GM12872 (cell line): ENCODE results near the gene NUTM1.

Experiments
- TF ChIP-seq, protein P1 (sequence below): IDR thresholded peaks from 3 replicates; pipeline ENCODE4 v1.5.1; 2011; ENCODE audit warnings: low read depth, mild to moderate bottlenecking, low read length, moderate library complexity; ENCODE audit not compliant: insufficient read depth

NUTM1 gene

DNA sequence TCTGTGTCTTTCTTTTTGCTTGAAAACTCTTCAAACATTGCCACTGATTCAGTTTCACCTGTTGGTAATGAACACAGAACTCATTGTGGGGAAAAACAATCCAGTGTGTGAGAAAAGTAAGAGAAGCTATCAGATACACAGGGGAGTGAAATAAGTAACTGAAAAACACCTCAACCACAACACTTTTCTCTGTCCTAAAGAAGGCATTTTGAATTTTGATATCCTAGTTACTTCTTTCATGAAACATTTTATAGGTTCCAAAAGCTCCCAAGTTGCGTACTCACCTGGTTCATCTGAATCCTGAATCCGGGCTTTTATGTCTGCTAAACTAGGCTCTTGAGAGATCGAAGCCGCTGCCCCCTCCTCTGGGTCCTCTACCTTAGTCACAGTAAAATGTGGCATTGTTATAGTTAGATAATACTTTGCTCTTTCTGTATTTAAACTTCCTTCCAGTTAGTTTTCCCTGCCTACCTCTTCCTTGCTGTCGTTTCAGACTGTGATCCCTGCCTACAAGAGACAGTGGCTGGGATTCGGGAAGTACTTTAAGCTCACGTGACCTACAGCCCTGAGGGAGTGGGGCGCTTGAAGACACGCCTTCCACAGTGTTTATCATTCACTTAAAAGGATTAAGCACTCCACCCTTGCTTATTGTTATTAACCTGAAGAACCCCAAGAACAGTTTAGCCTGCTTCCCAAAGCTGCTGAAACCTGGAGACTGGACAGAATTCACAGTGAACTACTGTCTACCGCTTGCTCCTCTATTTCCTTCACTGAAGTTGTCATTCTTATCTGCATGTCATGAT is 24.6 kb upstream of the NUTM1 start:
- TF ChIP-seq, protein P1, sequence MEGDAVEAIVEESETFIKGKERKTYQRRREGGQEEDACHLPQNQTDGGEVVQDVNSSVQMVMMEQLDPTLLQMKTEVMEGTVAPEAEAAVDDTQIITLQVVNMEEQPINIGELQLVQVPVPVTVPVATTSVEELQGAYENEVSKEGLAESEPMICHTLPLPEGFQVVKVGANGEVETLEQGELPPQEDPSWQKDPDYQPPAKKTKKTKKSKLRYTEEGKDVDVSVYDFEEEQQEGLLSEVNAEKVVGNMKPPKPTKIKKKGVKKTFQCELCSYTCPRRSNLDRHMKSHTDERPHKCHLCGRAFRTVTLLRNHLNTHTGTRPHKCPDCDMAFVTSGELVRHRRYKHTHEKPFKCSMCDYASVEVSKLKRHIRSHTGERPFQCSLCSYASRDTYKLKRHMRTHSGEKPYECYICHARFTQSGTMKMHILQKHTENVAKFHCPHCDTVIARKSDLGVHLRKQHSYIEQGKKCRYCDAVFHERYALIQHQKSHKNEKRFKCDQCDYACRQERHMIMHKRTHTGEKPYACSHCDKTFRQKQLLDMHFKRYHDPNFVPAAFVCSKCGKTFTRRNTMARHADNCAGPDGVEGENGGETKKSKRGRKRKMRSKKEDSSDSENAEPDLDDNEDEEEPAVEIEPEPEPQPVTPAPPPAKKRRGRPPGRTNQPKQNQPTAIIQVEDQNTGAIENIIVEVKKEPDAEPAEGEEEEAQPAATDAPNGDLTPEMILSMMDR: no peak

- TF ChIP-seq, protein P1: no peak
Observed at GRCh38 chr15:34323217-34323616, 19.9 kb upstream of the NUTM1 start.

DNA sequence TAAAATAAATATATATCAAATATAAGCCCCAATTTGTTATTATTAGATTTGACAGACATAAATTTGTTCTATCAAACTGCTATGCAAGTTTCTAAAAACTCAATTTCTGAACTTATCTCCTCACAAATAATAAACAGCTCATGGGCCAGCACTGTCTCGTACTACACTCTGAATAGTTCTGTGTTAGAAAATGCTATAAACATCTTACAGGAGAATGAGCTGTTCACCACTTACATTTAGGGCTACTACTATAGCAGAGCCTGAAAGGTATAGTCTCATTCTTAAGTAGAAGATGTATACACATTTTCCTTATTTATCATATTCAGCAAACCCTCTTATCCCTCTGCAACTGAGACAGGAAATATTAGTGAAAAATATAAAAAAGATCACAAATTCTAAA is 18.2 kb upstream of the NUTM1 start:
- TF ChIP-seq, protein P1: no peak

- TF ChIP-seq, protein P1: no peak
Observed at GRCh38 chr15:34325368-34325767, 17.7 kb upstream of the NUTM1 start.

DNA sequence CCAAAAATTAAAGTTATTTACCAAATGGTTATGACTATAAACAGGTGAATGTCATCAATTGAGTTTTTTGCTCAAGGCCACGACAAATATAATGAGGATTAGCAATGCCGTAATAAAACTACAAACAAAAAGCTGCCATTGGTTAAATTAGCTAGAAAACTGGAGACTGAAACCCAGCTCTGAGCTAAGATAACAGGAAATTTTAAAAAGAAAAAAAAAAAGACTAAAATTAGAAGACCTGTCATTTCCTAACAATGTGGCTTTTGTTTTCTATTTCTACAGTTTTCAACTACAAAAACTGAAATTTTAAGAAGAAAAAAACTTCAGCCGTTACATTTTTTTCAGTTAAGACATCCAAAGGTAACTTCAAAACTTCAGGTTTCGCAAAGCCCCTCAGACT is 15.2 kb upstream of the NUTM1 start:
- TF ChIP-seq, protein P1: no peak

DNA sequence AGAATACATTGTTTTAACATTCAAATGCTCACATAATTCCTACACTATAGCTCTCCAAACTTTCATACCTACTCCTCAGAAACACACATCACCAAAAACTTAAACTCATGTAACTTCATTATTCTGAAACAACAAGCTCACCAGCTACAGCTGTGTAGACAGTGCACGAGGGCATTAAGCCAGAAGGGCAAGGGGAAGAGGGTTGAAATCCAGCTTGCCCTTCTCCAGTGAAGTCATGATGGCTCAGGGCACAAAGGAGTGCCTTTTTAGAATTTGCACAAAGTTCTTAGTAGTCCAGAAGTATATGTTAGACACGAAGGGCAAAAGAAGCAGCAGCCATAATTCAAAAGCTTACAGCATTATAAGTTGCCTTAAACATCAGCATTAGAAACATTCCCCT is 14.1 kb upstream of the NUTM1 start:
- TF ChIP-seq, protein P1: no peak

GRCh38 chr15:34330279-34330678 is 12.8 kb upstream of the NUTM1 start:
- TF ChIP-seq, protein P1: no peak

GRCh38 chr15:34331809-34332208 is 11.3 kb upstream of the NUTM1 start:
- TF ChIP-seq, protein P1: no peak
